HG02798 (cell line): ENCODE measurements around the gene ABTB2.

Experiments used
- ATAC-seq: cut with Tn5 transposase; IDR thresholded peaks from one replicate; pipeline ENCODE4 v1.9.1; 2021; ENCODE audit warnings: mild to moderate bottlenecking; ENCODE audit not compliant: unreplicated experiment, poor library complexity

Gene ABTB2

DNA sequence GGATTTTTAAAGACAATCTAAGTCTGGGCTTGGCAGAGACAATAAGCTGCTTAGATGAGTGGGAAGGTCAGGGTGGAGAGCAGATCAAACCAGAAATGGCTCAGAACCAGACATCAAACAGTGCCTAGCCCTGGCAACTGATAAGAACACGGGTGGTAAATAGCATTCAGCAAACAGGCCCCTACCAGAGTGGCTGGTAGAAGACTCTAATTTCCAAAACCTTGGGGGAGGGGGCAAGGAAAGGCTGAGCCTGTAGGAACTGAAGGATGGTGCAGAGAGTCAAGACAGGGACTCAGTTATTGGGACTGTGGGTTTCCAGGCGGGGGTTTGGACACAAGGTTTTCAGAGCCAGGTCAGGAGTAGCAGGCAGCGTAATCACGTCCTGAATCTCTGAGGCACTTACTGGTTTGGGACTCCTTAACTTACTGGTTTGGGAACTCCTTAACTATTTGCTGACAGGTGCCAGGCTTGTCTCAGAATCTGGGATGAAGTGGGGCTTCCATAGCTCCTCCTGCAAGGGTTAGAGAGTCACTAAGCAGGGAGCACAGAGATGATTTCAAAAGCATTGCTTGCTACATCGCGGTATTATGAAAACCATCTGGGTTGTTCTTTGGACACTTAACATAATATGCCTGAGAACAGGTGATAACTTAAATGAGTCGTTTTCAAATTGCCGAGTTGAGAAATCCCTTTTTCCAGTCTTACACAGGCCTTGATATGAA lies 5.7 kb upstream of the ABTB2 start:
- ATAC-seq: no peak

DNA sequence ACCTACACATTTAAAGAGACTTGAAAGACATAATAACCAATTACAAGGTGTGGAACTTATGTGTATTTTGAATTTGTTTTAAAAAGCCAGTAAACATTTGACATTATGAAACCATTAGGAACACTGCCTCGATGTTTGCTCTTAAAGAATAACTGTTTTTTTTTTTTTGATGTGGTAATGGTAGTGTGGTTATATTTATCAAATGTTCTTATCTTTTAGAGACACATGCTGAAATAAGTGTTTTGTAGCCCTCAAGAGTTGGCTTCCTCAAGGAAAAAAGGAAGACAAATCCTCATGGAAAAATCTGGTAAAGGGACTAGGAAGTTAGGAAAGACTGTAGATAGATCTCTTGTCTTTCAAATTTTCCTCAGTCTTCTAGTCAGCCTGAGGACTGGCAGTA lies 2.2 kb upstream of the ABTB2 start:
- no peak for ATAC-seq

DNA sequence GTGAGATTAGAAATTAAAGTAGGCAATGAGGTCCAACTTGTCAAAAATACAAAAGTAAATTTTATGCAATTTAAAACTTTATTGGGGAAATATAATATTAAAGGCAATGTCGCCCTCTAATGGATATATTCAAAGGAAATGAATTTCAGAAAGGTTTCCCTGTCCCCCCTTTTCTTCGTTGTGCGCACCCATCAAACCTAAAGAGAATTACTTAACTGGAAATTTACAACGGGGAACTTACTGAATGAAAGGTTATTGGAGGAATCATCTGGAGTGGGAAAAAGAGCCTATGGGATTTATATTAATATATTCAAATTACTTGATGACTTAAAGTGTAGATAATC lies 1.7 kb upstream of the ABTB2 start:
- no peak for ATAC-seq

DNA sequence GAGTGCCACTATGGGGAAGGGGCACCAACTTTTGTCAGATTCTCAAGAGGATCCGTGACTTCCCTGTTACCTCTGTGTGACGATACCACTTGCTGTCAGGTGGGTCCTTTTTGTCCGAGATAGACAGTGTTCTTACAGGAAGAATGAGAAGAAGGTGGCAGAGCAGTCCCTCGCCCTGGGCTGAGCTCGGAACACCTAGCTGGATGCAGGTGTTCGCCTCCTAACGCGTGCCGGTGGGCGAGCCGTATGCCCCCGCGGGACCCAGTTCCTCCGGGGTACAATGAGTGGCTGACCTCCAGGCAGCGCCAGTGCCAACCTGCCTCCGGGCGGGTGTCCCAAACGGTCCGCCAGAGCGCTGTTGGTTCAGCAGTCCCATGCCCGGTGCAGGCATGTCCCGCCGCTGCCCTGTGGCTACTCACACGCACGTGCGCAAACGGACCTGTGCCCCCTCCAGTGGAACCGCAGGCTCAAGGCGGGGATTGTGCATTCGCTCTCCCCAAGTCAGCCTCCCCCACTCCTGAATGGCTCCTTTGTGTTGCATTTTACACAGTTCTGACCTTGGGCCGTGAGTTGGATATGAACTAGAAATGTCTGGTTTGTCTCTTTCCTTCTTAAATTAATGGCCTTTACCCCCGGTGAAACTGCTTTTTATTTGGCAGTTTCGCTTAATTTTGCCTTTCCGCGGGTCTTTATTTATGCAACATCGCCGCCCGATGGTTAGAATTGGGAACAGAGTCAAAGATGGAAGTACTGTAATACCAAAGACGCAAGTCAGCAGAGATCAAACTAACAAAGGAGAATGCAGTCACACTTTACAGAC lies 1.1 kb upstream of the ABTB2 start:
- no peak for ATAC-seq

DNA sequence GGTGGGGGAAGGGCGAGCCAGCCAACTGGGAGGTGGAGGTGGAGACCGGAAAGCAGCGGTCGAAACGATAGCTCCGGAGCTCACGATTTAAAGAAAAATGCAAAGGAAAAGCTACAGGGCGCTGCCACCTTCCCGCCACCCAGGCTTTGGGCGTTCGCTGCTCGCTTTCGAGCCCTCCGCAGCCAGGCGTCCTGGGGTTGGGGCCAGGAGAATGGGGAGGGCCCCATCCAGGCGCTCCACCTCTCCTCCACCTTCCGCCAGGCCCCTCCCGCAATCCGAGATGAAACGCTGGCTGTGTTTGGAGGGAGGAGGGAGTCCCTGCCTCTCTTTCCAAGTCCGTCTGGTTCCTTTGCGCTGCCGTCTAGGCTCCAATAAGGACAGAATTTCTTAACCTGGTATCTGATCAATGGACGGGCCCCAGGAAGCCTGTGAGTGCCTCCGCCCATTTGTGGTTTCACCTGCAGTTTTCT lies 483 bp upstream of the ABTB2 start:
- peak; percentile 1 for ATAC-seq

DNA sequence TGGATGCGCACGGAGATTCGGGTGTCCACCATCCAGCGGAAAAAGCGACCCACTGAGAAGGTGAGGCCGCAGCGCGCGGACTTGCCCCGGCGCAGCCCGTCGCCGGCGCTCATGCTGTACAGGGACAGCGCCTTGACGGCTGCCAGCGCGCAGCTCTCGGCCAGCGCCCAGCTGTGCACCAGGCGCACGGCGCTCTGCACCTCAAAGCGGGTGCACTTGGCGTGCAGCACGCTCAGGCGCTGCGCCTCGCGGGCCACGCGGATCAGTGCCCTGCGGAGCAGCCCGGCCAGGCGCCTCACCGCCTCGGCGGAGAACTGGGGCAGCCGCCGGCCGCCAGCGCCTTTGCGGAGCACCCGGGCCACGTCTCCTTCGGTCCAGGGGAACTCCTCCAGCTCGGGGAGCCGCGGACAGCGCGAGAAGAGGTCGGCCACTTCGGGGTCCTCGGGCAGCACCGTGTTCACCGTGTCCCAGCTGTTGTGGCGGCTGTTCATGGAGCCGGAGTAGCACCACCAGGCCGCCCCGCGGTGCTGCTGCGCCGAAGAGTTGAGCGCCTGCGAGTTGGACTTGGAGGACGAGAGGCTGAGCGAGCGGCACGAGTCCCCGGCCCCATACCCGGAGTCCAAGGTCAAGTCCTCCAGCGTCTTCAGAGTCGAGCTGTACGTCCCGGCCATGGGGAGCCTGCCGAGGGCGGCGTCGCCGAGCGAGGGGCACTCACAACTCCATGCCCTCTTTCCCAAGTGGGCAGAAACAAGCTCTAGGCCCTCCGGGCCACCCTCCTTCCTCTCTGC lies 703 bp downstream of the ABTB2 start:
- ATAC-seq: no peak

DNA sequence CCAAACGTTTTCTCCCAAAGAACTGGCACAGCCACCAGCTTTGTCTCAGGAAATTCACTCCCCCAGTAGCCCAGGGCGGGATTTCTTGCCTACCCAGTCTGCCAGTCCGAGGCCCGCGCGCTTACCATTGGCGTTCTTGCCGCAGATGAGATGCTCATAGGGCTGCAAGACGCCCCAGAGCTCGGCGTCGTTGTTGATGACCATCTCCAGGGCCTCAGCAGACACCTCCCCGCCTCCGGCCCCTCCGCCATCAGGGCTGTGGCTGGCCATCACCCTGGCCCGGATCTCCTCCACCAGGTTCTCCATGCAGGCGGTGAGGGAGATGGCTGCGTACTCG lies 1.3 kb downstream of the ABTB2 start:
- ATAC-seq: no peak

DNA sequence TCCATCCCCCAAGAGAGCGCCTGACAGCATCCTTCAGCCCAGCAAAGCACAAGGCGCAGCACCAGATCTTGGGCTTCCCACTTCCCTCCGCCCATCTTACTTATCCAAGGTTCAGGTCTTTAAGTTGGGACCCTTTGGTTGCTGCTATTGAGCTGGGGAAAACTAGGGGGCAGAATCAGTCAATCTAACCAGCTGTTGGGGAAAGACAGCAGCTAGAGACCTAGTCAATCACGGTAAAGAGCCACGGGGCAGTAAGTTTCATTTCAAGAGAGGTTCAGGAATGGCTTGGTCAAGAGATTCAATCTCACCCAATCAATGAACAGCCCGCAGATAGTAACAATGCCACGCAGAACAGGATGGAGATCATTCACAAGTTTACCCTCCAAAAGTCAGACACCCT lies 1.7 kb downstream of the ABTB2 start:
- ATAC-seq: no peak

DNA sequence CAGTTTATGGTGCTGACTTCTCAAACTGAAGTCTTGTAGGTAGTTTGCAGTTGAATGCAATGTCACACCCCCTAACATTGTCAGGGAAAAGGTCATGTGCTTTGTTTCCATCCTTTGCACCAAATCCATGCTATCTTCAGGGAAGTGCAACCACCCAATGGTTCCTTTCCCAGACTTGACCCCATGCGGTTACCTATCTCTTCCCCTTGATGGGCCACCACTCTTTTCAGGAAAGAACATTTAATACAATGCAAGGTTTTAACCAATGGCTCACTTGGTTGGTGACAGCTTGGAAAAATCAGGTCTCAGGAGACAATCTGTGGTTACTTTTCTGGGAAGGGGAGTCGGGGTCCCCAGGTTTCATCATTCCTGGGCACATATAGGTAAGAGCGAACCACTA lies 2.1 kb downstream of the ABTB2 start:
- no peak for ATAC-seq

DNA sequence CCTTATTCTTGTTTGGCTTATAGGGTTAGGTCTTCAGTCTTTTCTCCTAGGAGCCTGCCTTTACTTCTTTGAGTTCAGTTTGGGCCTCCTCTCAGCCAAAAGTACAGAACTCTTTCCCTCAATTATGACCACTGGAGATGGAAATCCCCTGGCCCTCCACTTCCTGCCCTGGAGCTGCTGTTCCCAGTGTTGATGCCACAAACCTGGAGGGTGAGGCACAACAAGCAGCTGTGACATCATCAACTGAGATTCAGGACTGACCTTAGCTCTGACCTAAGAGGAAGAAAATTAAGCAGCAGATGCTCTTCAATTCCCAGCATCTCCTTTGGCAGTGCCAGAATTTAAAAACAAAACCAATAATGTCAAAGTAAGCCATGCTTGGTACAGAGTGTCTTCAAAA lies 3.0 kb downstream of the ABTB2 start:
- no peak for ATAC-seq

DNA sequence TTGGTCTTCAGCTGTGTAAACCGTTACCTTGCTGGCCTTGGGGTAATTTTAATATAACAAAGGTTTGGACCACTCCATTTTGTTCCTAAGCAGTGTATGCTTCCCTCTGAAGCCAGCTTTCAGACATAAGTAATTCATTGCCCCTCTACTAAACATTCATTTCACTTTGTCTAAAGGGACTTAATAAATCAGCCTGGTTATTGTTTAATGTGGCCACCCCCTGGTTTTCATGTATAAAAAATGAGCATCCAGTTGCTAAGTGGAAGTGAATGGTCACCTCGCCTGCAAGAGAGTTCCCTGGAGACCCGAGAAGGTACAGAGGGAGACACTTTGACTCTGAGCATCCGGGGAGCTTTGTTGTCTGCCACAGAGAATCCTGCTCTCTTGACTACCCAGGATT lies 3.9 kb downstream of the ABTB2 start:
- ATAC-seq: no peak

DNA sequence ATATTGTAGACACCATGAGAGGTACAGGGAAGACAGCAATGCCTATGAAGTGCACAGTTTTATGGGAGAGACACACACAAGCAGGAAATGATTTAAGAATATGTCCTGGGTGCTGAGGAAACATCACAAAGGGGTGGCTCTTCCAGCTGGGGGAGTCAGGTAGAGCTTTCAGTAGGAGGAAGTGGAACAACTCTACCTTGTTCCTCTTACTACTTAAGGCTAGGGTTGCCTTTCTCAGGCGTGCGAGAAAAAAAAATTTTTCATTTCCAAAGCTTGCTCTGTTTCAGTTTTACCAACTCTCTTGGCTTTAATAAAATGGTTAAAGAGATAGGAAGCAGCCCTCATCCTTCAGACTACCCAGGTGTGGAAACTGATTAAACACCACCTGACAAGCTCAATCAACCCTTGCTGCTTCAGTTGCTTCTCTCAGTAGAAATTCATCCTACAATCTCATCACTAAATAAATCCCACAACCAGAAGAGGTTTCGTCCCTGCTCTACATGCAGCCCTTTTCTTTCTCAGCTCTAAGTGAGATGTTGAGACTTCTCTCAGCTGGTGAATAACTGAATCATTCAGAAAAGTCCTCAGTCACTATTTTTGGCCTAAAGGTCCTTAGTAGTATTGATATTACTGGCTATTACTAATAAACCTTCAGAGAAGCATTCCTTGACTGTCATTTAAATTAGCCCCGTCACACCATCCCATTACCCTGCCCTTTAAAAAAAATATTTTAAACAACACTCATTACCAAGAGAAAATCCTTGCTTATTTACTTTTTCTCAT lies 5.9 kb downstream of the ABTB2 start:
- ATAC-seq: peak; percentile 42

DNA sequence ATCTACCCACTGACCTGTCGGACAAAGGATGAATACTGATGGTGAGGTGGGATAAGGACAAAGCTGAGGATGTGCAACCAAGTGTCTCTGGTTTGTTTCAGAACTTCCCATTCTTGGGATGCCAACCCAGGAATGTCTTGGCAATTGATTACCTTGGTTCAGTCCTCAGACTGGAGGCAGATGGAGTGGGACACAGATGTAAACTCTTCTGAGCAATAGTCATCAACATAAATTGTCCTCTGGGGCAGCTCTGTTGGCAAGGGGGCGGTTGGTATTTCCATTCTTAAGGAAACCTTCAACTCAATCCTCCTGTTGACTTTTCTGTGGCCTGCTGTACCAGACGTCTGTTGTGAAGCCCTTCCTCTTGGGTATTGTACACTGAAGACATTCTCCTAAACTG lies 6.8 kb downstream of the ABTB2 start:
- no peak for ATAC-seq

DNA sequence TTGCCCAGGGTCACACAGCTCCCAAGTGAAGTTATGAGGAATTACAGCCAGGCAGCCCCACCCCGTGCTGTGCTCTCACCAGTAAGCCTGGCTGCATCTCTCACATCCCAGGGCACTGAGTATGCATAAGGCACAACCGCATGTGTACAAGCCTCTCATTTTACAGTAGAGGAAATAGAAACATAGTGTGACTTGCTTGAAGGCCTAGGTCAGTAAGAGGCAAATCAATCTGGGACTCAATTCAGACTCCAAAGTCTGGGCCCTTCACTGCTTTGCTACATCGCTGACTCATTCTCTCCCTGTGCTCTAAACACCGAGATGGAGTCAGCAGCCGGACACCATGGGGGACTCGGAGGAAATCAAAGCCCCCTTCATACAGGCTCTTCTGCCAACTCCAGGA lies 7.9 kb downstream of the ABTB2 start:
- no peak for ATAC-seq

DNA sequence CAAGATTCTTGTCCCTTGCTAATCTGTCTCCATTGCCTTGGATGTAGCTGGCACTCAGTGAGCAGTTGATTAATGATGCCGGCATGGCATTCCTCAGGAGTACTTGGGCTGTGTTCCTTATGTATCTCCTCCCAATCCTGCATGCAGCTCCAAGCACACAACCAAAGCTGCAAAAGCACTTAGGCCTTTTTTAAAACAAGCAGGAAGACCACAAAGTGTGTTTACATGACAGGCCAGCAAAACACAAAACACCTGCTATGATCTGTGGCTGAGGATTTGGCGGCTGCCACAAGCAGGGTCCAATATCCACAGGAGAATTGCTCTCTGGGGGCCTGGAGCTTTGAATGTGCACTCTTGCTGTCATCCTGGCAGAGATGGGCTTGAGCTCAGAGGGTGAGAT lies 8.9 kb downstream of the ABTB2 start:
- ATAC-seq: no peak

DNA sequence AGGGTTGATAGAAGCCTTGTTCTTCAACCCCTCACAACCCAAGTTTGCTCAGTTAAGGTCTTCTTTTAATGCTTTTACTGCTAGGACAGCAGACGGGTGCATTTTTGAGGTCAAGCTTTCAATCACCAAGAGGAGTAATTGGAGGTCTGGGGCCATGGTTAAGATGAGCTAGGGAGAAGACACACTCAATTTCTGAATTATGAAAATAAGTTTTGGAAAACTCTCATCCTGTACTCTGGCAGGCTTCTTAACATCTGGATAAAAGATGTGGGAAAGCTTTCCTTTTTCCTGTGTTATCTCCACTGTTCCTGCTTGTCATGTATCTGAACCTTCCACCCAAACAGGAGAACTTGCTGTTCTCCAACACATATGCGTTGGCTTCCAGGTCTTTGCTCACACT lies 9.7 kb downstream of the ABTB2 start:
- no peak for ATAC-seq

DNA sequence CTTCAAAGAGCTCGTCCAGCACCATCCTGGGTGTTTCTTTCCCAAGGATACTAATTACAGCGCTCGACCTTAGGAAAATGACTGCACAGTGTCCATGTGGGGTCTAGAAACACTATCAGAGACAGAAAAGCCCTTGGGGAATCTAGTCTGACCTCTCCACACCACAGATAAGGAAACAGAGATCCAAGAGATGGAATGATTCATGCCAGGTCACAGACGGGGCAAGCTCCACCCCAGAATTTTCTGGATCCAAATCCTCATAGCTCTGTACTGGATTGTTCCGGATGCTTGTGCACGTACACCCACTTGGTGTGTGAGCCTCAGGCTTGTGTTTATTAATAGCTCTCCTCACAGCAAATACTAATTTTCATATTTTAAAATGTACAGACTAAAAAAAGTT lies 11.3 kb downstream of the ABTB2 start:
- no peak for ATAC-seq

DNA sequence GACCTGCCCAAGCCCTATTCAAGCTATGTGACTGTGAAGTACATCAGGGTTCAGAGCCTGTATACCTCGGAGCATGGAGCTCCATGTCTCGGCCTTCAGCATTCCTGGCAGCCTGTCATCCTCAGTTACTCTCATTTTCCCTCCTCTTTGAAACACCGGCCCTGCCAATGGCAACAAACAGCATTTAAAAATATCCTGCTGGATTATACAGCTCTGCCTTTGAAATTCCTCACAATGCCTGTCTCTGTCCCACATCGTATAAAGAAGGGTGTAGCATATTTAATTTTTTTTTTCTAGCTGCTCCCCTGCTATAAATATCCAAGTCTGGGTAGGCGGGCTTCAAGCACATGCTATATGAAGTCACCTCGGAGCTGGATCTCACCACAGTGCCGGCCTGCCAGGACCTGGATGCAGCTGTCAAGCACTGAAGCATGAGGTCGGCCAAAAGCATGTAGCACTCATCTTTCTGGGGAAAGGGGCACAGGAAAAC lies 11.8 kb downstream of the ABTB2 start:
- ATAC-seq: no peak

DNA sequence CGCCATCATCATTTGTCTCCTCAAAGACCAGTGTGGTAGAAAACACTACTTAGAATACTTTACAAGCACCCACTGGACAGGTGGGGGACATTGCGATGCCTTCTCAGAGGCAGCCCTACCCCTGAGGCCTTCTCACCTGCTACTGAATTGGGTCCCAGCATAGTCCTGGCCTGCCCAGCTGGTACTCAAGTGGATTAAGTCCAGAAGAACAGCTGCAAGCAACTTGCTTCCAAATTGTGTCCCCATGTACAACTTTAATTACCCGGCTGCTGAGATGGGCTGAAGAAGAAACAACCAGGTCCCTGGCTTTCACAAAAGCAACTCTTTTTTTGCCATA lies 12.3 kb downstream of the ABTB2 start:
- ATAC-seq: no peak

DNA sequence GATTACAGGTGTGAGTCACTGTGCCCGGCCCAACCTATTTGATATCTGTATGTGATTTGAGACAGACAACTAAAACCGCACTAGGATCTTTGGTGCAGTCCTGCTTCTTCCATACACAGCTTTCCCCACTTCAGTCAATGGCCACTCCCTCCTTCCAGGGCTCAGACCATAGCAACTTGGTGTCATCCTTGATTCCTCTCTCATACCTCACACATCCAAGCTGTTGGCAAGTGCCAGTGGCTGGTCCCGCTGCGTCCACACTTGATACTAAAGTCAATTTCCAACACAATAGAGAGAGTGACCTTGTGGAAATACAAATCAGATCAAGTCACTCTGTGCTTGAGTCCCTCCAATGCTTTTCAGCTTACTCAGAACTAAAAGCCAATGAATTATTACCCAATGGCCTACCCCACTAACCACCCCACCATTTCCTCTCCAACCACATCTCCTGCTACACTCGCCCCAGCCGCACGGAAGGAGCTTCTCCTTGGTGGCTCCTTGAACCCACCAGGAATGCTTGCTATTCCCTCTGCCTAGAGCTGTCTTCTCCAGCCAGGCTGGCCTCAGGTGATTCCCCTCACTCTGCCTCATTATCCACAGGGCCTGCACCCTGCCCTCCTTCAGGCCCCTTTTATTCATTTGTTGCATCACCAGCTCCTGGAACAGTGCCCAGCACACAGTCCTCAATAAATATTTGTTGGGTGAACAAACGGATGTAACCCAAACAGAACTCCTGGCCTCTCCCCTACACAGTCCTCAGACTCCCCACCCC lies 12.9 kb downstream of the ABTB2 start:
- no peak for ATAC-seq
